ENCODE measurements around the gene GPR37L1. TPM values are rescaled to one million over a fixed set of nuclear protein-coding genes. Genes with fewer than 3 reads are reported as not detected.

GPR37L1 gene, protein sequence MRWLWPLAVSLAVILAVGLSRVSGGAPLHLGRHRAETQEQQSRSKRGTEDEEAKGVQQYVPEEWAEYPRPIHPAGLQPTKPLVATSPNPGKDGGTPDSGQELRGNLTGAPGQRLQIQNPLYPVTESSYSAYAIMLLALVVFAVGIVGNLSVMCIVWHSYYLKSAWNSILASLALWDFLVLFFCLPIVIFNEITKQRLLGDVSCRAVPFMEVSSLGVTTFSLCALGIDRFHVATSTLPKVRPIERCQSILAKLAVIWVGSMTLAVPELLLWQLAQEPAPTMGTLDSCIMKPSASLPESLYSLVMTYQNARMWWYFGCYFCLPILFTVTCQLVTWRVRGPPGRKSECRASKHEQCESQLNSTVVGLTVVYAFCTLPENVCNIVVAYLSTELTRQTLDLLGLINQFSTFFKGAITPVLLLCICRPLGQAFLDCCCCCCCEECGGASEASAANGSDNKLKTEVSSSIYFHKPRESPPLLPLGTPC
- not detected for total RNA-seq

DNA sequence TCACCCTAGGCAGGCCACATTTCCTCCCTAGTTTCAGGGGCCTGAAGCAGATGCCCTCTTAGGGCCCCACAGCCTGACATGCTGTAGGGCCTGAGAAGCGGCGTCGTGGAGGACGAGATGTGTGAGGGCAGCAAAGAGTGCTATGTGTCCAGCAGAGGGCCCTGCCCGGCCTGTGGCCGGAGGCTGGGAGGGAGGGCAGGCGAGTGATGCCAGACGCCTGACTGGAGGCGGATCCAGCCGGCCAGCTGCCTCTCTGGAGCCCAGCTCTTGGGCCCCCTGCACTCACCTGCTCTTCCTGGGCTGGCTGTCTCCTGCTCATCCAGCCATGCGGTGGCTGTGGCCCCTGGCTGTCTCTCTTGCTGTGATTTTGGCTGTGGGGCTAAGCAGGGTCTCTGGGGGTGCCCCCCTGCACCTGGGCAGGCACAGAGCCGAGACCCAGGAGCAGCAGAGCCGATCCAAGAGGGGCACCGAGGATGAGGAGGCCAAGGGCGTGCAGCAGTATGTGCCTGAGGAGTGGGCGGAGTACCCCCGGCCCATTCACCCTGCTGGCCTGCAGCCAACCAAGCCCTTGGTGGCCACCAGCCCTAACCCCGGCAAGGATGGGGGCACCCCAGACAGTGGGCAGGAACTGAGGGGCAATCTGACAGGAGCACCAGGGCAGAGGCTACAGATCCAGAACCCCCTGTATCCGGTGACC lies at the start of gene GPR37L1:
TSS of gene GPR37L1 (plus strand) at position 279 of the 697 bp plus-strand sequence. CDS start at position 326, 47 bp downstream.
- Mint-ChIP-seq H3K4me1 (no peaks in the 10 kb centered on the region), H3K27me3 (peaks cover 20% of the 10 kb centered on the region), H3K27ac (no peak within 1 kb of the TSS), H3K9me3 (no peaks in the 10 kb centered on the region), H3K36me3 (ENCODE audit: low read depth) (no peaks in the 10 kb centered on the region), H3K4me3 (no peak within 1 kb of the TSS)
- no peak for DNase-seq
- CTCF ChIA-PET = interaction anchor here (0.6 to 1.3 kb wide), 3 partner anchors 10 to 654 kb away, joined by 3 to 5 read pairs (median 4); no protein-coding TSS in a partner anchor
- POLR2A ChIA-PET = no interaction called here

DNA sequence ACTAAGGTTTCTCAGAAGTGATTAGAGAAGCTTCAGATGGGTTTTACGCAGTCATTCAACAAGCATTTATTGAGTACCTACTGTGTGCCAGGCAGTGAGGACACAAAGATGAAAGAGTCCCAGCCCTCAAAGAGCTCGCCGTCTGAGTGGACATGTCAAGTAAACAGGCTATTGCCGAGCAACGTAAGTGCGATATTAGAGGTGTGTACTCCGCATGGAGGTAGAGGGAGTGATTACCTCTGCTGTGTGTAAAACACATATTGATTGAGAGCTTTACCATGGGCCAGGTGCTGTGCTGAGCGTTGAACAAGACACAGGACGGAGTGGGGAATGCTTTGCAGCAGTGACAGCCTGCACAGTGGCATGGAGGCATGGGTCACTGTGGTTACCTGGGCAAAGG lies 49.5 kb upstream of the GPR37L1 start:
- no peak for DNase-seq
- Mint-ChIP-seq H3K27me3 (no peaks in the 10 kb centered on the region), H3K4me1 (no peaks in the 10 kb centered on the region), H3K27ac (no peak overlapping the region), H3K4me3 (no peak overlapping the region), H3K36me3 (ENCODE audit: low read depth) (no peaks in the 10 kb centered on the region), H3K9me3 (no peaks in the 10 kb centered on the region)
- POLR2A ChIA-PET = no interaction called here
- CTCF ChIA-PET = no interaction called here

DNA sequence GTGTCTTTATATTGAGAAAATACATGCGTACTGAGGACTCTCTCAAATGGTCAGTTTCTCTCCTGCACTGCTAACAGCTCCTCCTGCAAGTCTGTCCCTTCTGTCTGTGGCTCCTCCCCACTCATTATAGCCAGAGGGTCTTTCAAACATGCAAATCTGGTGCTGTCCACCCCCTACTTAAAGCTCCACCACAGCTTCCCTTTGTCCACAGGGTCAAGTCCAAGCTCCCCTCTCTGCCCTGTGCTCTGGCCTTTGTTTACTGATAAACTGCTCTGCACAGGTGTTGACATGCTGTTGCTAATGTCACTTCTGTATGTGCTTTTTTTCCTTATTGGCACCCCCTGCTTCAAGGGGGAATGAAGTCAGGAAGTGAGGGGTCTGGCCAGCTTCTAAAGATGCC lies 47.7 kb upstream of the GPR37L1 start:
- H3K36me3 Mint-ChIP-seq (ENCODE audit: low read depth) = no peaks in the 10 kb centered on the region

DNA sequence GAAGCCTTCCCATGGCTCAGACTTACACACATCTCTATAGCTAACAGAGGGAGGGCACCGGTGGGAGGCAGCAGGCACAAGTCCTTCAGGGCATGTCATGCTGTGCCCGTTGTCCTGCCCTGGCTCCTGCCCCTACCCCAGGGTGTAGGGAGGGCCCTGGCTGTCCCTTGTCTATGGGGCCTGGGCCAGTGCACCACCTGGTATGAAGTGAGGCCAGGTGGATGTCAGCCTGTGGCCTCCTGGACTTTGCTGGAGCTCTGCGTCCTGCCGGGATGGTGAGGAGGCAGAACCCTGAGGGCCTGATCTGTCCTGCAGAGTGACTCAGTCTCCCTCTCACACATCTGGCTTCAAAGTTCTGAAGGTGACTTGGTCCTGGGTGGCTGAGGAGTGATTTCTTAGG lies 47.3 kb upstream of the GPR37L1 start:
- Mint-ChIP-seq H3K36me3 (ENCODE audit: low read depth) (no peaks in the 10 kb centered on the region), H3K27me3 (no peaks in the 10 kb centered on the region), H3K4me1 (no peaks in the 10 kb centered on the region), H3K4me3 (no peak overlapping the region), H3K9me3 (no peaks in the 10 kb centered on the region), H3K27ac (no peak overlapping the region)
- CTCF ChIA-PET = interaction anchor here (1.1 kb wide), 1 partner anchor 180 kb away, joined by 3 read pairs; no protein-coding TSS in a partner anchor
- DNase-seq = no peak
- POLR2A ChIA-PET = no interaction called here

More for the DNA sequence above, 47.7 kb upstream of the GPR37L1 start:
- Mint-ChIP-seq H3K27me3 (no peaks in the 10 kb centered on the region), H3K4me3 (no peak overlapping the region), H3K9me3 (no peaks in the 10 kb centered on the region), H3K27ac (no peak overlapping the region), H3K4me1 (no peaks in the 10 kb centered on the region)
- ChIA-PET POLR2A (no interaction called here), CTCF (interaction anchor here (1.1 kb wide), 1 partner anchor 179 kb away, joined by 3 read pairs; no protein-coding TSS in a partner anchor)
- no peak for DNase-seq

DNA sequence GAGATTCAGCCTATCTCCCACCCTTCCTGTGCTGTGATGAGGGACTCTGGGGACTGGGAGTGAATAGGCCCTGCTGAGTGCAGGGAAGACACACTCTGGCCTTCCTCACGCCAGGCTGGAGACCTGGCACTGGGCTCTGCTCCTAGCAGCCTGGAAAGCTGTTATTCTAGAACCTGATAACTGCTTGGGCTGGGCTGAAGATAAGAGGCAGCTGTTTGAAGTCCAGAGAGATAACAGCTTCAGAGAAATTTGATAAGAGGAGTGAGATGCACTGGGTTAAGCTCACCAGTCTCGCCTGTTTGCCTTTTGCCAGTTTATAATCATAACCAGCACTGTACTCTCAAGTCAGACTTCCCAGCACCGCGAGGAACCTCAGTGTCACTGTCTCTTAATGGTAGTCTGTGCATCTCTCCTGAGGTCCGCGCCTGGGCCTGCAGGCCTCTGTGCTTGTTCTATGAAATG lies 46.6 kb upstream of the GPR37L1 start:
- Mint-ChIP-seq H3K4me1 (no peaks in the 10 kb centered on the region), H3K36me3 (ENCODE audit: low read depth) (no peaks in the 10 kb centered on the region), H3K27me3 (no peaks in the 10 kb centered on the region), H3K27ac (no peak overlapping the region), H3K9me3 (no peaks in the 10 kb centered on the region), H3K4me3 (no peak overlapping the region)
- no peak for DNase-seq
- ChIA-PET CTCF (interaction anchor here (0.6 kb wide), 1 partner anchor 13 kb away, joined by 3 read pairs; no protein-coding TSS in a partner anchor), POLR2A (no interaction called here)

DNA sequence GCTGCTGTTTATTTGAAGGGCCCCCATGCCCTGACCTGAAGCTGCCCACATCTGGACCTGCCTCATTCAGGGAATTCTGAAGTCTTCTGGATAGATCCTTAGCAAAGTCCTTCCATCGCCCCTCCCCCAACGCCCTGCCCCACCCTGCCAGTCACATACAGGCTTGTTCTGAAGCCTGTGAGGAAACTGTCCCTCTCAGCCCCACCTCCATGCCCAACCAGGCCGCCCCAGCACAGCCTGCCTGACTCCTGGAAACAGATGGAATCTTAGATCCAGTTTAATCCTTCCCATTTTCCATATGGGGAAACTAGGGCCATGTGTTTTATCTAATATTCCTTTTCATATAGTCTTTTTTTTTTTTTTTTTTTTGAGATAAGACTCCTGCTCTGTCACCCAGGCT lies 44.5 kb upstream of the GPR37L1 start:
- H3K27ac Mint-ChIP-seq = no peak overlapping the region

DNA sequence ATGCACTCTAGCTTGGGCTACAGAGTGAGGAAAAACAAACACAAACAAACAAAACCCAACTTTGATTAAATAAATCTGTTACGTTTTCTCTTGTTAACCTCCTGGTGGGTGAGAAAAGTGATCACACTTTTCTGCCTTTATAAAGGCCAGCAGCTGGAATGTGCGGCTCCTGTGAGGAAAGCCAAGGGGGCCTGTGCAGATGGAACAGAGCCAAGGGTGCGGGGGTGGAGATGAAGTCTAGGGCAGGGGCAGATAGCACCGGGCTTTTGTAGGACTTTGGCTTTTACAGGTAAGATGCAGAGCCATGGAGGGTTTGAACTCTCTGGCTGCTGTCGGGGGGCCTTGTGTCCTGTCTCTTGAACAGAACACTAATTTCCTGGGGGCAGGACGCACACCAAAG lies 40.7 kb upstream of the GPR37L1 start:
- Mint-ChIP-seq H3K27ac (no peak overlapping the region), H3K27me3 (no peaks in the 10 kb centered on the region), H3K4me3 (no peak overlapping the region), H3K9me3 (no peaks in the 10 kb centered on the region), H3K4me1 (no peaks in the 10 kb centered on the region), H3K36me3 (ENCODE audit: low read depth) (no peaks in the 10 kb centered on the region)
- DNase-seq = no peak
- ChIA-PET POLR2A (no interaction called here), CTCF (interaction anchor here (0.9 kb wide), 1 partner anchor 186 kb away, joined by 3 read pairs; no protein-coding TSS in a partner anchor)

More for the DNA sequence above, 44.5 kb upstream of the GPR37L1 start:
- Mint-ChIP-seq H3K4me3 (no peak overlapping the region), H3K9me3 (no peaks in the 10 kb centered on the region), H3K4me1 (no peaks in the 10 kb centered on the region), H3K36me3 (ENCODE audit: low read depth) (no peaks in the 10 kb centered on the region), H3K27me3 (no peaks in the 10 kb centered on the region)
- POLR2A ChIA-PET = no interaction called here
- CTCF ChIA-PET = interaction anchor here (0.6 kb wide), 1 partner anchor 50 kb away, joined by 3 read pairs; no protein-coding TSS in a partner anchor
- no peak for DNase-seq

DNA sequence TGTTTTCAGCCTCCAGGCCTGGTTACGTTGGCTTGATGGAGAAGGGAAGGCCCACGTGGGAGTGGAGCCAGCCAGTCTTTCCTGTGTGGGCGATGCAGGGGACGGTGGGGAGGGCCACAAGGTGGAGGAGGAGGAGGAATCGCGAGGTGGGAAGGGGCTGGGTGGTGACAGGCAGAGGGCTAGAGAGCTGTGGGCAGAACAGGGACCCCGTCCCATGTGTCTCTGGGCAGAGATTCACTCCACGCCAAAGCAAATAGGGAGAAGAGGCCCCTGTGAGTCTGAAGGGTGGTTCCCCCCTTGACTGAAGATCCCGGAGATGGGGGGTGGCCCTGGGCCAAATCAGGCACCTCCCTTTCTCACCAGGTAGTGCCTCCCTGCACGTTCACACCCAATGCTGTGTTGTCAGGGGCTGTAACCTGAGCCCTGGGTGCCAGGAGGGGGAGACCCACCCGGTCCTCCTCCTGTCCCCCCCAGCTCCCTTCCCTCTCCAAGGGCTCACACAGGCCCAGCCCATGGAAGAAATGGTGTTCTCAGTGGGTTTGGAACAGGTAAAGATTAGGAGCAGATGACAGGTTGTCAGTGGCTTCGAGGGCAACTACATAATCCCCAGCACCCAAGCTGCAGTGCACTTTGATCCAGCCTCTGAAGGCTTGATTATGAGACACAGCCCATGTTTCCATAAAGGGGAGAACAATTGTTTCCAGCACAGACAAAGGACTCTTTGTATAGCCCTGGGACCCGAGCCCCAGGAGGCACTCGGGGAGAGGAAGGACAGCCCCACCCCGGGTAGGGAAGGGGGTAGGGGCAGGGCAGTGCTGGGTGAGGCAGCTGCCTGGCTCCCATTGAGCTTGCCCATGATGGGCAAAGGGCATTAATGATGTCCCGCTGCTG lies 37.7 kb upstream of the GPR37L1 start:
- POLR2A ChIA-PET = no interaction called here
- H3K27ac Mint-ChIP-seq = no peak overlapping the region

DNA sequence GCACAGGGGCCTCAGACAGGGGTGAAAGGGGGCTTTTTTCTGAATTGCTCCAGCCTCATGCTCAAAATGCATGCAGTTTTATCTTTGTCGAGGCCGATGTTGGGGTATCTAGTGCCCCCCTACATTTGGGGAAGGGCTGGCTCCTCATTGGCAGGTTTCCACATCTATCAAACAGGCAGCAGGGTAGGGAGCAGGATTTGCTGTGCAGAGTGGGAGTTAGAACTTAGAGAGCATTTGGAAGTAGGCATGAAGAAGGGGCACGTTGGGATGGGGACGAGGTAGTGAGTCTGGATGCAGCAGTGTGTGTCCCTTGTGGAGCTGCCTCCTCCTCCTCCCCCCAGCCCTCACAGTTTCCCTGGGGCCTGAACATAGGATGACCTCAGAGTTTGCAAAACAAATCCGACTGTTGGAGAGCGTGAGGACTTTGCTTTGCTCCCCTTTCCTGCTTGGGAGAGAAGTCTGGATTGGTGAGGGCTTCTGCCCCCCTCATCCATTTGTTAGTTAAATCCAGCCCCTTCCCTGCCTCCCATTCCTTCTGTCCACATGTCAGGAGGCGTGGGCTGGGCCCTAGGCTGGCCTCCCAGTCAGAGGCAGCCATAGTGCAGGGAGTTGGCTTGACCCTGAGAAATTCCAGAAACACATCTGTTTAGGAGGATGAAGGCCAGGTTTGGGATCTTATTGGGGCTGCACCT lies 36.9 kb upstream of the GPR37L1 start:
- Mint-ChIP-seq H3K4me1 (no peaks in the 10 kb centered on the region), H3K27ac (no peak overlapping the region), H3K4me3 (no peak overlapping the region), H3K27me3 (no peaks in the 10 kb centered on the region), H3K36me3 (ENCODE audit: low read depth) (no peaks in the 10 kb centered on the region), H3K9me3 (no peaks in the 10 kb centered on the region)
- no peak for DNase-seq
- CTCF ChIA-PET = no interaction called here
- POLR2A ChIA-PET = no interaction called here

More for the DNA sequence above, 37.7 kb upstream of the GPR37L1 start:
- H3K9me3 Mint-ChIP-seq = no peaks in the 10 kb centered on the region
- DNase-seq = no peak
- CTCF ChIA-PET = interaction anchor here (0.6 kb wide), 1 partner anchor 1026 kb away, joined by 3 read pairs; no protein-coding TSS in a partner anchor
- H3K36me3 Mint-ChIP-seq (ENCODE audit: low read depth) = no peaks in the 10 kb centered on the region
- no peaks in the 10 kb centered on the region for H3K4me1 Mint-ChIP-seq
- no peaks in the 10 kb centered on the region for H3K27me3 Mint-ChIP-seq
- H3K4me3 Mint-ChIP-seq = no peak overlapping the region

DNA sequence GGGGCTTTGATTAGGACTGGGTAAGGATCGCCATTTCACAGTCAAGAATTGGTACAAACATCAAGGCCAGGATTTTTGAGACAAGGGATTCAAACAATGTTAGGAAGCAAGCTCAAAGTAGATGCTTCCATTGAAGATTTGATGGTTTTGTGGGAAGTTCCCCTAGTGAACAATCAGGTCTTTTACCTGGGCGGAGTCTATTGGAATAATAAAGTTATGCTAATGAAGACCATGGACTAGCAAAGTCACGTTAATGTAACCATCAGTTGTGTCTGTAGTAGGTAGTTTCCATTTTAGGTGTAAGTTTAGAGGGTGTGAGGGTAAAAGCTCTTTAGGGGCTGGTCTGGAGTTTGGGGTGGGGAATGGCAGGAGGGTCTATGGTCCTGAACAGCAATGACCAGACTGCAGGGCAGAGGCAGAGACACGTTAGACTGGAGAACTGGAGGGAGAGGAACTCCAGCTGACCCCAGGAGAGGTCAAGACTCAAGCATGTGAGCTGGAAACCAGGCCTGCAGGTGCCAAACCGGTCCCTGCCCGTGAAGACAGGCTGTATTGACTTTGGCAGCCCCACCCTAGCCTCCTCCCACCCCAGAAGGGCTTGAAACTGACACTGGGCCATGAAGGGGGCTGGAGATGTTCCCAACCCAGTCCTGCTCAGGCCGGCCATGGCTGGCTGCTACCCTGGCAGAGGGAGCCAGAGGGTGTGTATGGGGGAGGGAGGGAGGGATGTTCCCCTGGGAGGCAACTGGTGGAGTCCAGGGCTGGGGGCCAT lies 36.0 kb upstream of the GPR37L1 start:
- H3K9me3 Mint-ChIP-seq = no peaks in the 10 kb centered on the region
- no peak overlapping the region for H3K4me3 Mint-ChIP-seq
- H3K4me1 Mint-ChIP-seq = no peaks in the 10 kb centered on the region
- no peak overlapping the region for H3K27ac Mint-ChIP-seq
- ChIA-PET POLR2A (no interaction called here), CTCF (interaction anchor here (1.2 kb wide), 1 partner anchor 22 kb away, joined by 3 read pairs; no protein-coding TSS in a partner anchor)
- H3K27me3 Mint-ChIP-seq = no peaks in the 10 kb centered on the region
- H3K36me3 Mint-ChIP-seq (ENCODE audit: low read depth) = no peaks in the 10 kb centered on the region
- DNase-seq = no peak

DNA sequence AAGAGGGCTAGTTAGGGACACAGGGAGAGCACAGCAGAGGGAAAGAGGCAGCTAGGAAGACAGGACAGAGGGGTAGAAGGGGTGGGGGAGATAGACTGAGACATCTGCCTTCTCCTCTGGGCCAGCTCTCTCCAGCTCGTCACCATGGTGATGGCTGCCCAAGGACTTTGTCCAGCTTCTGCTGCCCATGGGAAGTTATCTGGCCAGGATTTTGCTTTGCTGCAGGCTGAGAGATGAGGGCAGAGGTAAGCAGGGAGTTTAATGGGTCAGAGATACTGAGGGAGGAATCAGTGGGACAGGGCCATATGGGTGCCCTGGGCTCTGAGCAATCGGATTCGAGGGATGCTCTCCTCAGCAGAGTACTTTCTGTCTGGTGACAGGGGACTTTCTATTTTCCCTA lies 34.5 kb upstream of the GPR37L1 start:
- Mint-ChIP-seq H3K27me3 (peaks cover 2% of the 10 kb centered on the region), H3K4me1 (no peaks in the 10 kb centered on the region), H3K36me3 (ENCODE audit: low read depth) (no peaks in the 10 kb centered on the region), H3K9me3 (no peaks in the 10 kb centered on the region), H3K27ac (no peak overlapping the region), H3K4me3 (no peak overlapping the region)
- ChIA-PET POLR2A (interaction anchor here (0.6 kb wide), 1 partner anchor 1300 kb away, joined by 3 read pairs; no protein-coding TSS in a partner anchor), CTCF (no interaction called here)
- DNase-seq = no peak
